ENCODE data around the gene ZNF175.
"Not testable (repeated sequence)": the region's sequence is repeated elsewhere in the genome, so short reads cannot be mapped to it uniquely, and the experiment has no call there.

The ZNF175 gene

DNA sequence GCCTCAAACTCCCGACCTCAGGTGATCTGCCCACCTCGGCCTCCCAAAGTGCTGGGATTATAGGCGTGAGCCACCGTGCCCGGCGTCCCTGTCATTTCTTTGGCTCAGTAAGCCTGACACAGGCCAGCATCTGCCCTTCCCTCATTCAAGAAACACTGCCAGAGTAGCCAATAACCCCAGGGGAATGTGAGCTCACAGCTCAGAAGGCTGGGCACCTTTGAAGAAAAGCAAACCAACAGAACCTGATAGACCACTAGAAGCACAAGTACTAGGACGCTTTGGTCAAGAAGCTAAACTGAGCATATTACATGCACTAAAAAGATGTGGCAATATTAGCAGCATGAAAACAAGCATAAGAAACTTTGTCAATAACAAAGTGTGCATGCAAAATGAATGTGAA, 44.9 kb downstream of the ZNF175 start:
- H3K27ac ChIP-seq, result no peak overlapping the region
- no peak overlapping the region for H3K4me3 ChIP-seq

GRCh38 chr19:51621178-51621577, 50.1 kb downstream of the ZNF175 start:
- no peak overlapping the region for H3K27ac ChIP-seq
- no peak overlapping the region for H3K4me3 ChIP-seq

- H3K4me3 ChIP-seq, result no peak overlapping the region
- no peak overlapping the region for H3K27ac ChIP-seq
Observed at GRCh38 chr19:51626675-51627074, 55.6 kb downstream of the ZNF175 start.

DNA sequence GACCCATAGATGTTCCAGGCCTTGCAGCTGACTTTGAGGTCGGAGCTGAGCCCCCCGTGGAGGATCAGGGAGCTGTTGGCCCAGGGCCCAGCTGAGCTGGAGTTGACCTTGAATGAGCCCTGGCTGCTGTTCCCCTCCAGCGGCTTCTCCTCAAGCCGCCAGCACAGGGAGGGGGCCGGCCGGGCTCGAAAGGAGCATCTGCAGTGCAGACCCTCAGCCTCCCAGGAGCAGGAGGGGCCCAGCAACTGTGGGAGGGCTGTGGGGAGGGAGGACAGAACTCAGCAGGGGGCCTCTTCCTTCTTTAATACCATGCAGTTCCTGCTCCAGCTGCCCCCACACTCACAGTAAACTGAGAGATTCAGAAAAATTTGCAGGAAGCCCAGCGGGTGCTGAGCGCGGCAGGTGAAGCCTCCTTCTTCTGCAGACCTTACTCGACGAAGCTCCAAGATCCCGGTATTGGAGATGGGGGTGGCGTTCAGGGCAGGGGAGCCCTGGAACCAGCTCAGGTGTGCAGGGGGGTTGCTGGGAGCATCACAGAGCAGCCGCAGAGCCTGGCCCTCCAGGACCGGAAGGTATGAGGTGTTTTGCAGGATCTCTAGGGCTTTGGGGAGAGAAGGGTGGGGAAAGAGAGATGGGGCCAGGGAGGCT, 56.5 kb downstream of the ZNF175 start:
- Histone ChIP-seq H3K27ac (no peak overlapping the region), H3K4me3 (no peak overlapping the region)

DNA sequence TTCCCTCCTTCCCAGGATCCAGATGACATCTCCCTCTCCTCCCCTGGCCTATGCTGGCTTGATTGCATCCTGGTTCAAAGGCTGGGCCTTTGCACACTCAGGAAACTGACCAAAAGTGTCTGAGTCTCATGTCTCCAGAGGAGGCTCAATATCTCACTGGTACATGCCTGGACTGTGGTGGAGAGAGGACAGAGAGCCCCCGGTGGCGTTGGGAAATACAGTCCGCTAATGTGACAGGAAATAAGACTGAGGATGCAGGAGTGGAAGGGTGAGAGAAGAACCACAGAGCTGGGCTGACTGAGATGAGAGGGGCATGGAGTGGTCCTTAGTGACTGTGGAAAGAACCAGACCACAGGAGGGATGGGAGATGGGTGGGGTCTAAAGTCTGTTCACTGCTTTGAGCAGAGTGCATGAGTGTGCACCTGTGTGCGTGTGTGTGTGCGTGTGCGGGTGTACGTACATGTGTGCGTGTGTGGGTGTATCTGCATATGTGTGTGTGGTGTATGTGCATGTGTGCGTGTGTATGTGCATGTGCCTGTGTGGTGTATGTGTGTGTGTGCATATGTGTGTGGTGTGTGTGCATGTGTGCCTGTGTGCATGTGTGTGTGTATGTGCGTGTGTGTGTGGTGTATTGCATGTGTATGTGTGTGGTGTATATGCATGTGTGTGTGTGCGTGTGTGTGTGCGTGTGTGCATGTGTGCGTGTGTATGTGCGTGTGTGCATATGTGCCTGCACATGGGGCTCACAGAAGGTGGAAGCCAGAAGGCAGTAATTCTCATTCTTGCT, 57.3 kb downstream of the ZNF175 start:
- Histone ChIP-seq H3K27ac (no peak overlapping the region), H3K4me3 (no peak overlapping the region)

DNA sequence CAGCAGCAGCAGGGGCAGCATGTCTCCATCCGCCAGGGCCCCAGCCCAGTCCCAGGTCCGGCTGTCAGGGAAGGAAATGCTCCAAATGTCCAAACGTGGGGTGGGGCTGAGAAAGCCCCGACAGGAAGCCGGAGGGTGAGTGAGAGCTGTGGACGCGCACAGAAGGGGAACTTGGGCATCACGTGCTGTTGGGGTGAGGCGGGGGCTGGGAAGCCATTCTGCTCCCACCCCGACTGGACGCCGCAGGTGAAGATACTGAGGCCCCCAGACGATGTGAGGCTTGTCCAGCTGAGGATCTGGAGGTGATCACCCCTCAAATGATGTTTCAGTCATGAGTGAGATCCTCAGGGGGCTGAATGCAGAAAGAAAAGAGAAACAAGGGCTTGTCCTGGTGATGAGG, 59.2 kb downstream of the ZNF175 start, which contains the start of gene SIGLEC5:
SIGLEC5 (minus strand) TSS at position 87 of the 400 bp plus-strand sequence; CDS start at position 21, 66 bp downstream.
- not testable (repeated sequence) for H3K4me3 ChIP-seq
- peak within 1 kb of the TSS in 1 of 21 experiments; percentile 39 for H3K27ac ChIP-seq

DNA sequence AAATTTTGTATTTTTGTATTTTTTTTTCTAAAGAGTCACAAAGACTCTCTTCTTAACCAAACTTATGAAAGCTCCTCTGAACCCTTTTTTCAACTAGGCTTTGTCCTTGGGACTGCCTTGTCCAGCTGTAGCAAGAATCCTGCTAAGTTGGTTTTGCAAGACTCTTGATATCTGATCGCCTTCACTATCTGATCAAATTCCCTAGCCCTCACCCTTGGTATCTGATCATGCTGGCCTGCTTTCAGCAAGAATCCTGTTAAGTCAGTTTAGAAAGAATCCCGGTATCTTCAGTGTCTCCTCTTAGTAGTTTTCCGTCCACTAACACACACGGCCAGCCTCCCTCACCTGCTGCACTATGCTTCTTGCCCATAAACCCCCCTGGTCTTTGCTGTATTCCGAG, 61.0 kb downstream of the ZNF175 start:
- Histone ChIP-seq H3K27ac (no peak overlapping the region), H3K4me3 (no peak overlapping the region)

DNA sequence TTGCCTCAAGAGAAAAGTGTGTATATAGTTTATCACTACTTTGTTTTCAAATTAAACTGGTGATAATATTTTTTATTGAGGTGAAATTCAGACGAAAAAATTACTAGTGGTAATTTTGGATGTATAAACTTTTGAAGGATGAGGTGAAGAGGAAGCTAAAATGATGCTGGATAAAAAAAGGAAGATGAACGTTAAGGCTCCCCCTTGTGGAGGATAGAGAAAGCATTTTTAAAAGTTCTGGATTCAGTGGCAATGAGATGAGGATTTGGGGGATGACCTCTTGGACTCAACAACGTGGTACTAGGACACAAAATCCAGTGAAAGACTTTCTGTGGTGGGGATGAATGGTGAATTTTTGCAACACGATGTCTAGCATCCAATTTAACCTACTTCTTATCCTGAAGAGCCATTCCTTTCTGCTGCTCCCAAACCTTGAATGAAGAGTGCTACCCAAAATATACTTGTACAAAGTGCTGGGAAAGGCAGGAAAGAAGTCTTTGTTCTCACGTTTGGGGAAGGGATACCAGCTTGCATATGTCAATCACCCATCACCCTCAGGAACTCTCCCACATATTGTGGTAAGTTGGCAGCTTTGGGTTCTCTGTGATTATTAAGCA, 66.4 kb downstream of the ZNF175 start:
- Histone ChIP-seq H3K4me3 (no peak overlapping the region), H3K27ac (no peak overlapping the region)

DNA sequence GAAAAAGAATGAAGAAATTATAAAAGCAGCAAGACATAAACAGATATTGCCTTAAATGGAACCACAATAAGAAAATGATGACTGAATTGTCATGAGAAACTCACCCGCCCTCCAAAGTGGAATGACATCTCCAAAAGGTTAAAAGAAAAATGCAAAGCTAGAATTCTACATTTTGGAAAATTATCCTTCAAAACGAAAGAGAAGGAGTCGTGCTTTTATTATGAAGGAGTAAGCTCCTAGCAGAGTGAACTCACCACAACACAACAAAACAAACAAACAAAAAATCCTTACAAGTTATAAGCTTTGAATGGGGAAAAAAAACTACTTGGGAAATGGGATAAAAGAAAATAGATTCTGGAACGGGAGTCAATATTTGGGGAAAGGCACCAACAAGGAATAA, 68.8 kb downstream of the ZNF175 start:
- no peak overlapping the region for H3K4me3 ChIP-seq
- no peak overlapping the region for H3K27ac ChIP-seq

- H3K4me3 ChIP-seq, result no peak overlapping the region
- H3K27ac ChIP-seq, result no peak overlapping the region
Observed at GRCh38 chr19:51640386-51640785, 69.3 kb downstream of the ZNF175 start.

GRCh38 chr19:51641648-51642047, 70.6 kb downstream of the ZNF175 start:
- Histone ChIP-seq H3K27ac (no peak overlapping the region), H3K4me3 (no peak overlapping the region)

All from skin epidermis (tissue), 12 donors.